Measurements from ENCODE around the gene CRABP1.
"Not testable (repeated sequence)": the region's sequence is repeated elsewhere in the genome, so short reads cannot be mapped to it uniquely, and the experiment has no call there.

CRABP1 gene

DNA sequence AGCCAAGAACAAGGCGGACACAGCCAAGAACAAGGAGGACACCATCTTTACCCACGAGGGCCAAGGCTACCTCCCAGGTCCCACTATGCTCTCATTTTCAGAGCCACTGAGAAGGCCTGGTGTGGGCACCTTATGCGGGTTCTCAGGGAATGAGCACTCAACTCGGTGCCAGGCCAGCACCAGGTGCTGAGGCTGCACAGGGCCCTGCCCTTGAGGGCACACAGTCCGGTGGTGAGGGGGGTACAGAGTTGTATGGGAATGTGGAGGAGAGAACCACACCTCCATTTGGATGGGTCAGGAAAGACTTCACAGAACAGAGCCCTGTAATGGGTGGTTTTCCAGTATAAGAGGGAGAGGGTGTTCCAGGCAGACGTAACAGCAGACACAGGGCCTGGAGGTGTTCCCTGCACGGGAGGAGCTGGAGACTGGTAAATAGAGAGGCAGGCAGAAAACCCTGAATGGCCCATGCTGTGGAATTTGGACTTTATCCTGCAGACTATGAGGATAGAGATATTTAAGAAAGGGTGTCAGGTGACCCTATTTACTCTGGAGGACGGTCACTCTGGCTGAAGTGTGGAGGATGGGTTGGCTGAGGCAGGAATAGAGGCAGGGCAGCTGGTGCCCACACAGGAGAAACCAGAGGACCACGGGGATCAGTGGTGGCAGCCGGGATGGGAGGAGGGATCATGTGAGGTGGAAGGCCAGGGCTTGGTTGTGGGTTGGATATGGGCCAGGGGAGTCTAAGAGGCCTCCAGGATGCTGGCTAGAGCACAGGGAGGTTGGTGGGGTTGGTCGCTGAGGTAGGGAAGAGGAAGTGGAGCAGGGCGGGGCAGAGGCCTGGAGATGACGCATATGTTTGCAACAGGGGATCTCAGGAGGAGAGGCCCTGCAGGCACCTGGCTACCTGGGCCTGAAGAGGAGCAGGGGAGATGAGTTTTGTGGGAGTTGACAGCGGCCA is 34.6 kb downstream of the CRABP1 start:
- no peak for DNase-seq (ENCODE audit: low read depth in 2 of 2)

DNA sequence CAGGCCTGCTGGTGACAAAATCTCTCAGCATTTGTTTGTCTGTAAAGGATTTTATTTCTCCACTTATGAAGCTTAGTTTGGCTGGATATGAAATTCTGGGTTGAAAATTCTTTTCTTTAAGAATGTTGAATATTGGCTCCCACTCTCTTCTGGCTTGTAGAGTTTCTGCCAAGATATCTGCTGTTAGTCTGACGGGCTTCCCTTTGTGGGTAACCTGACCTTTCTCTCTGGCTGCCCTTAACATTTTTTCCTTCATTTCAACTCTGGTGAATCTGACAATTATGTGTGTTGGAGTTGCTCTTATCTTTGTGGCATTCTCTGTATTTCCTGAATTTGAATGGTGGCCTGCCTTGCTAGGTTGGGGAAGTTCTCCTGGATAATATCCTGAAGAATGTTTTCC is 40.0 kb downstream of the CRABP1 start:
- not testable (repeated sequence) for DNase-seq (ENCODE audit: low read depth in 2 of 2)

DNA sequence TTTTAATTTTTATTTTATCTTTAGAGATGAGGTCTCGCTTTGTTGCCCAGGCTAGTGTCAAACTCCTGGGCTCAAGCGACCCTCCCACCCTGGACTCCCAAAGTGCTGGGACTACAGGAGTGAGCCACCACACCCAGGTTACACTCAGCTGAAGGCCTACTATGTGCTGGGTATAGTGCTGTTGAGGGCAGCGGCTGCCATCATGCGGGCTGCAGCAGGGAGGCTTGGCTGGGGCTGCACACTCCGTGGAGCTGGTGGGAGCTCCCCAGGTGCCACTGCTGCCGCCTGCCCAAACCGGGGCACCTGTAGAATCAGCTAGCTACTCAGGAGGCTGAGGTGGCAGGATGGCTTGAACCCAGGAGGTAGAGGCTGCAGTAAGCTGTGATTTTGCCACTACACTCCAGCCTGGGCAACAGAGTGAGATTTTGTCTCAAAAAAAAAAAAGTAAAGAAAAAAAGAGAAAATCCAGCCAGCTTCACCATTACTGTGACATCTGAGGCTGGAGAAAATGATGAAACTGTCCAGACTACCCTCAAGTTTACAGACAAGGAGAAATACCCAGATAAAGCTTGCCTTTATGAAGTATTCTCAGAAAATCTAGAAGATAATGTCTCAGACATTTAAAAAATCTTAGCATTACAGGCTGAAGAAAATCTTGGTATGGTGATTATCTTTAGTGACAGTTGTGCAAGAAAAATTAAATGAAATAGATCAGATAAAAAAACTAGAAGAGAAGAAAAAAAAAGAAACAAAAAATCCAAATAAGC is 42.1 kb downstream of the CRABP1 start:
- DNase-seq (ENCODE audit: low read depth in 2 of 2), result no peak

DNA sequence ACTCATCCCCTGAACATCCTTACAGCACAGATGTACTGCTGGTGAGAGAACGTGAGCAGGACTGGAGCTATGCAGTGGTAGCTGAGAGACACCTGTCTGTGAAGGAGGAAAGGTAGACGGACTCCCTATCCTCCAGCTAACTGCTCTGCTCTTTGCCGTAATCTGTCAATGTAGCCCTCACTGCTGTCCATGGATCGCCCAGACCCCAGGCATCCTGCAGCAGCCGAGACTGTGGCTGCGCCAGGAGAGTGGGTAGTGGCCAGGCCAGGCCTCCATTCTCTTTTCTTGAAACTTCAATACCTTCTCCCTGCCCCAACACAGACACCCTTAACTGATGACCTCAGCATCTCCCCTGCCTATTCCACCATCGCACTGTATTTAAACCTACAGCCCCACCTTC is 44.5 kb downstream of the CRABP1 start:
- no peak for DNase-seq (ENCODE audit: low read depth in 2 of 2)

DNA sequence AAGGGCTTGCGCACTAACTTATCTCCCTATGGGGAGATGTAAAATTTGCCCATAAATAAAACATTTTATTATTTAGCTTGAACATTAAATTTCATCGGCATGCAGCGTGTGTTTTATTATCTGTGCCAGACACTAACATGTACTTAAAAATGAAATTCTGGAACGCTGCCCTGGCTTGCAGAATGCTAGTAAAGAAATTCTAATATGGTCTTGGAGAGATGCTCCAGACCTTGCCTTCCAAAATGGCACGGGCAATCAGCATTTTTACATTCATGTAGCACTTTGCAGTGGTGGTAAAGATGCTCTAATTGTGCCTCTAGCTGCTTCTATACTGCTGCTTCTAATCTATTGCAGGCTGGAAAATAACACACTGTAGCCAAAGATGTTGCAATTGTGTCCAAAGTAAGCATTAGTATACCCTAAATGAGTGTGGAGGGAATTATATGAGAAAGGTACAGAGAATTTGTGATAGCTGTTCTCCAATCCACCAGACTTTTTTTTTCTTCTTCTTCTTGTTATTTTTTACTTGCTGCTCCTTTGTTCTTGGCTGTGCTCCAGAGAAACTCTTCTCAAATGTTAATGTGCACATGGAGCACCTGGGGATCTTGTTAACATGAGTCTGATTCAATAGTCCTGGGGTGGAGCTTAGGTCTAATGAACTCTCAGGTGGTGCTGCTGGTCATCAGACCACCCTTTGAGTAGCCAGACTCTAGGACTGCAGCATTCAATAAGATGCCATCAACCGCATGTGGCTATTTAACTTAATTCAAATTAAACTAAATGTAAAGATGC is 47.3 kb downstream of the CRABP1 start:
- no peak for DNase-seq (ENCODE audit: low read depth in 2 of 2)

DNA sequence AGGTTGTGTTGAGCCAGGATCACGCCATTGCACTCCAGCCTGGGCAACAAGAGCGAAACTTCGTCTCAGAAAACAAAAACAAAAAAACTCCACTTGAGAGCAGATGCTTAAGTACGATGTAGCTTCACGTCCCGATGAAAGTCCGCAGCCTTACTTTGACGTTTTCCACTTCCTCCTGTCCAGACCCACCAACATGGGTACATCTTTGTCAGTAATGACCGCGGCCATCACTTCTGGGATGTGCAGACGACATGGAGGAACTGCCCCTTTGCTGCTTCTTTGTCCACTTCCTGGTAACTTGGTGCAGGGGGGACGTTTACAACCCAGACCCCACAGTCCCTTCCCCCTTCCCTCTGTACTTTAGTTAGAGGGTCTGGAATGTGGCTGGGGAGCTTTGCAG is 48.7 kb downstream of the CRABP1 start:
- no peak for DNase-seq (ENCODE audit: low read depth in 2 of 2)

DNA sequence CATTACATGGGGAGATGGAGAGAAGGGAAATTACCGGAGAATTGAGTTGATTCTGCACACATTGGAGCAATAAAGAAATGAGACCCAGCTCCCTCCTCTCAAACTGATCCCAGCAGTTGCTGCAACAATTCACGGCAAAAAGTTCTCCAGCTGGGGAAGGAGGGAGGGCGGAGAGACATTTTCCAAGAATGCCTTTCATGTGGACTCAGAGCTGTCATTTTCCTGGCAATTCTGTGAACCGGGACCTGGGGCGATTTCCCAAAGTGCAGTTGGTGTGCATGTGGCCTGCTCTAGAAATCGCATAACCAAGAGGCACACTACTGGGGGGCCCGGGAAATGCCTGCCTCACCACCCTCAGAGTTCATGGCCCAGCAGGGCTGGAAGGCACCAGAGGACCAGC is 49.2 kb downstream of the CRABP1 start:
- DNase-seq (ENCODE audit: low read depth in 2 of 2), result no peak

DNA sequence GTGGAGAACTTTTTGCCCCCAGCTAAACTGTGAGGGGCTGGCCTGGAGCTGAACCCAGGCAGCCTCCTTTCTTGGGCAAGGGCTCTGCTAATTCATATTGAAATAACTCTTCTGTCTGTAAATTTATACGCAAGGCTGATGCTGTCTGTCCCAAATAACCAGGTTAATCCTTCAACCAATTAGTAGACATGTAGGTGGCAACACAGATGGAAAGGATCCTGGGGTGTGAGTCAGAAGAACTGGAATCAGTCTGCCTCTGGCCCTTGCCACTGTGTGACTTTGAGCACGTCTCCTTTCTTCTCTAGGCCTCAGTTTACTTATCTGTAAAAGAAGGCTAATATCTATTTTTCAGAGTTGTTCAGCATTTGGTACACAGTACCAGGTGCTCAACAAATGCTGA is 49.6 kb downstream of the CRABP1 start:
- DNase-seq (ENCODE audit: low read depth in 2 of 2), result no peak

DNA sequence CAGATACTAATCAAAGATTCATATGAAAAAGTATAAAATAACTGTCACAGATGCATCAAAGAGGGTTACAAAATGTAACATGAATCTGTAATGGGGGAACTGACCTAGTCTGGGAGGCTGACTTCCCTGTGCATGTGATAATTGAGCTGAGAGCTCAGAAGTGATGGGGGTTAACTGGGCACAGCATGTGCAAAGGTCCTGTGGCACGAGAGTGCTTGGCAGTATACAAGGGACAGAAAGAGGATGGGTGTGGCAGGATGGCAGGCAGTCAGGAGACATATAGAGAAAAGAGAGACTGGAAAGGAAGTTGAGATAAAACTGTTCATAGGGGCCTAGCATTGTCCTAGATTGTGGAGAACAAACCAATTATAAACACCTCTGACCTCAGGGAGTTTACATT is 50.1 kb downstream of the CRABP1 start:
- DNase-seq (ENCODE audit: low read depth in 2 of 2), result no peak

DNA sequence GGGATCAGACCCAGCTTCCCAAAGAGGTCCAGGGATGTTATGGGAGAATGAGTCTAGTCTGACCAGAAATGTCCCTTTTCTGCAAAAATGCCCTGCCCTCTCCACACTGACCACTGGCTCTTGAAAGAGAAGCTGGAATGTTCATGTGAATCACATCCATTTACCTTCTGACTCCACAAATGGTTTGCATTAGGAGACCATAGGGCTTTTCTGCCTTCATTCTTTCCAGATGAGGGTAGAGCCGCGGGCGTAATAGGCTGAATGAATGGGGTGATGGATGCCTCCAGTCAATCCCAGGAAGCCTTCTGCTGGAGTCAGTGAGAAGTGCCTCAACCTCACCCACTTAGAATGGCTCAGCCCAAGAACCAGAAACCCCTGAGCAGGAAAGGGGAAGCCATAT is 50.7 kb downstream of the CRABP1 start:
- no peak for DNase-seq (ENCODE audit: low read depth in 2 of 2)

DNA sequence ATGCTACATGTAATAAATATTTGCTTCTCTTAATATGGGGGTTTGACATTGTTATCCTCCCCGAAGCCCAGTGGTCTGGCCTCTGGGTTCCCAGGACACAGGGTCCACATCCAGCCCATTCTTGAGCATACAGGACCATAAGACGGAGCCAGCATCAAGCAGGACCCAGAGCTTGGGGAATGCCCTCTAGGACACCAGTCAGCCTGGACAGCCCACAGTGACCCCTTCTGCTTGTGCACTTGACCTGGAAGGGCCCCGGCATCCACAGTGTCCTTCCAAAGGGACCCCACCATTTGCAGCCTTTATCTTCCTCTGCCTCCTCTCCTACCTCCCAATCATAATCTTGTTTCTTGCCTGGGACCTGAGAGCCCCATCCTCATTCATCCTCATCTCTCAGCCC is 51.6 kb downstream of the CRABP1 start:
- no peak for DNase-seq (ENCODE audit: low read depth in 2 of 2)

DNA sequence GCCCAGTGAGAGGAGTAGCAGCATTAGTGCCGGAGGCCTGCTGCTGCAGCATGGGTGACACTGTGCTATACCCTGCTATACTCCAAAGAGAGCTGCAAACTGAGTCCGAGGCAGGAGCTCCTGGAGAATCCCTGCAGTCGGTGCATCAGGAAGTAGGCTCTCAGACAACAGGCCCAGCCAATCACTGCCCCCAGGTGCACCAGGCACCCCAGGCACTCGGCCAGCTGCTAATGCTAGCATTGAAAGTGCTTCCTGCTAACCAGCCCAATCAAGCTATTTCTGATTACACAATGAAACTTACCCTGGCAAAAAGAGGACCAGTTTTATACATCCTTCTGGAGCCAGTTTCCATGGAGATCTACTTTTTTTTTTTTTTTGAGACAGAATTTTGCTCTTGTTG is 52.3 kb downstream of the CRABP1 start:
- DNase-seq (ENCODE audit: low read depth in 2 of 2), result no peak

DNA sequence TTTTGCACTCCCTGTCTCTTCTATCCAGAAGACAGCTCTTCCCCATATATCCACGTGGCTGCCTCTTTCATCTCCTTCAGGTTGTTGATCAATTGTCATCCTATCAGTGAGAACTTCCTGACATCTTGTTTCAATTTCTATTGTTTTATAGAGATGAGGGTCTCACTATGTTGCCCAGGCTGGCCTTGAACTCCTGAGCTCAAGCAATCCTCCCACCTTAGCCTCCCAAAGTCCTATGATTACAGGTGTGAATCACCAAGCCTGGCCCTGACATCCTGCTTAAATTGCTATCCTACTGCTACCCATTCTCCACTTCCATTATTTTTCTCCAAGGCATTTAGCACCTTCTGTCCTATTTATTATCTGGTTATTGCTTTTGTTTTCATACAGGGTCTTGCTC is 53.0 kb downstream of the CRABP1 start:
- DNase-seq (ENCODE audit: low read depth in 2 of 2), result no peak

DNA sequence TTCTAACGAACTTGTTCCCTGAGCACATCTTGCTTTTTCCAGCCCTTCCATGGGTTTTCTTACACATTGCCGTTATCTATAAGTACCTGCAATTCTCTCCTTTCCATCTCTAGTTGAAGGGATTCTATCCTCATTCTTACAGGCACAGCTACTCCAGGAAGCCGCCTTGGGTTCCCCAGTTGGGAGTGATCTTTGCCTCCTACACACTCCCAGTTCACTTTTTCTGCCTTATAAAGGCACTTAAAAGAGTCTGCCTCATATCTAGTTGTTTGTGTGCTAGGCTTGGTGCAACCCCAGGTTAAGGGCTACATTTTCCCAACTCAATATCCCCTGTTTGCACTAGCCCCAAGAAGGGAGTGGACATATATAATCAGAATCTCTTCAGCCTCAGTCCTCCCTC is 53.9 kb downstream of the CRABP1 start:
- no peak for DNase-seq (ENCODE audit: low read depth in 2 of 2)

DNA sequence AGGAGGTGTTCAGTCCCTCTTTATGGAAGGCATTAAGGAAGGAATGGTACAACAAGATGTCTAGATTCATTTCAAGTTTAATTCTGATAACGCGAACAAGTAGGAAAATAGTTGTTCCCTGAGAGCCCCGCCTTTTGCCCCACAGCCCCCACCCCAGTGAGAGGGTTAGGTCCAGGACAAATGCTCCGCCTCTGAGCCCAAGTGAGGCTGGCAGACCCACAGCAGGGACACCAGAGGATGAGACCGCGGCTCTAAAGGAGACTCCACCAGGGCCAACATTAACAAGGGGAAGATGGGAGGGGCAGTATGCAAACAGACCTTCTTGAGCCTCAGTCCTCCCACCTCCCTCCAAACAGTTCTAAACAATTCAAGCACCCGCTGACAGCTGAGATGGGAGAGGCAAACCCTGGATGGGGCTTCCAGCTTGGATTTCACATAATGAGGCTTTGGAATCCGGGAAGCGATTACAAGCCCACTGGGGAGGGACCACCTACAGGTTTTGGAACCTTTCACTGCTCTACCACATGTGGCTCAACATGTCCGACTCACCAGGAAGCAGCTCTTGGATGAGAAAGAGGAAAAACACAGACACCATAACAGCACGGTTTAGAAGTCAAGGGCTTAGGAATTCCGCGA is 54.9 kb downstream of the CRABP1 start:
- no peak for DNase-seq (ENCODE audit: low read depth in 2 of 2)

DNA sequence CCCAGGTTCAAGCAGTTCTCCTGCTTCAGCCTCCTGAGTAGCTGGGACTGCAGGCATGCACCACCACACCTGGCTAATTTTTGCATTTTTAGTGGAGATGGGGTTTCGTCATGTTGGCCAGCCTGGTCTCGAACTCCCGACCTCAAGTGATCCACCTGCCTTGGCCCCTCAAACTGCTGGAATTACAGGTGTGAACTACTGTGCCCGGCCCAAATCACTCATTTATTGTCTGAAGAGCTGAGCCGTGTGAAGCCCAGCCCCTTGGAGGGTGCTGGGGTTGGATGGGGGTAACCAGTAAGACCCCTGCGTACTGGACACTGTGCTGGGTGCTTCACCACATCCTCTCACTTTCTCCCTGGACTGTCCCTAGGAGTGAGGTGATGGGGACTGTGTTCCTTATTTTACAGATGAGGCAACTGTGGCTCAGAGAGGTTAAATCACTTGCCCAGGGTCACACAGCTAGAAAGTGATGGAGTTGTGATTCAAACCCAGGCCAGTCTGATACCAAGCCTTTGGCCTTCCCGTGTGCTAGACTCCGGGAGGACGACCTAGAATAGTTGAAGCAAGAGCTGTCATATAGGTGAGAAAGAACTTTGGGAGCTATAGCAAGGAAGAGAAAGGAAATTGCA is 56.1 kb downstream of the CRABP1 start:
- no peak for DNase-seq (ENCODE audit: low read depth in 2 of 2)

DNA sequence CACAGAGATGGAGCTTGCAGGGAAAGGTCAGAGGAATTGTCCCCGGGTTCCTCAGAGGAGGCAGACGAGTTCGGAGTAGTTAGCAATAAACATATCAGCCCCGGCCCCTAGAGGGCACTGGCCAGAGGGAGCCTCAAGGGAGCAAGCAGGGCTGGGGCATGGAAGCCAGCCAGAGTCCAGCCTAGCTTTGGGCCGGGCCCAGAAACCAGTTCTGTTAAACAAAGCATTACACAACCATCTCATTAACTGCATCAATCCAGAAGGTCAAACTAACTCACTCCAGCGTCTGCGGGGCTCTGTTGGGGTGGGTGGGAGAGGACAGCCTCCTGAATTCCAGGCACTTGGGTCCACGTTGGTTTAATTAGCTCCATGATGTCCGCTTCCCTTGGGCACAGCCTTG is 56.8 kb downstream of the CRABP1 start:
- DNase-seq (ENCODE audit: low read depth in 2 of 2), result no peak

DNA sequence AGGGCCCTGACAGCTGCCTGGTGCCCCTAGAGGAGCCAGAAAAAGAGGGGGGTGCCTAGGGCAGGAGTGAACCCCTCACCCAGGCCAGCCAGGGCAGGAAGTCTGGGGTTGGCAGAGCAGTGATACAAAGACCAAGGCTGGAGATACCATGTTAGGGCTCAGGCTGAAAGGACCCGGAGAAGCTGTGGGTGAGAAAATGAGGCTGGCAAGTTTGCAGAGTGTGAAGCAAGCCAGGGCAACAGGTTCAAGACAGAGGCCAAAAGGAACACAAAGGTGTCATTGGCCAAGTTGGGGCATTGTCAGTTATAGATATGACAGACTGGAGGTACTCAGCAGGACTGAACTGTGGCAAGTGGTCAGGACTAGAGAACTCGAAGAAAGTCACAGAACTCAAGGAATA is 57.2 kb downstream of the CRABP1 start:
- no peak for DNase-seq (ENCODE audit: low read depth in 2 of 2)
